ENCODE data around the gene FAM20A. TPM values are rescaled to one million over a fixed set of nuclear protein-coding genes. Genes with fewer than 3 reads are reported as not detected.
"Not testable (repeated sequence)": the region's sequence is repeated elsewhere in the genome, so short reads cannot be mapped to it uniquely, and the experiment has no call there.

Gene FAM20A
- total RNA-seq, 1 donor from 2014 or later: 0.14 TPM

DNA sequence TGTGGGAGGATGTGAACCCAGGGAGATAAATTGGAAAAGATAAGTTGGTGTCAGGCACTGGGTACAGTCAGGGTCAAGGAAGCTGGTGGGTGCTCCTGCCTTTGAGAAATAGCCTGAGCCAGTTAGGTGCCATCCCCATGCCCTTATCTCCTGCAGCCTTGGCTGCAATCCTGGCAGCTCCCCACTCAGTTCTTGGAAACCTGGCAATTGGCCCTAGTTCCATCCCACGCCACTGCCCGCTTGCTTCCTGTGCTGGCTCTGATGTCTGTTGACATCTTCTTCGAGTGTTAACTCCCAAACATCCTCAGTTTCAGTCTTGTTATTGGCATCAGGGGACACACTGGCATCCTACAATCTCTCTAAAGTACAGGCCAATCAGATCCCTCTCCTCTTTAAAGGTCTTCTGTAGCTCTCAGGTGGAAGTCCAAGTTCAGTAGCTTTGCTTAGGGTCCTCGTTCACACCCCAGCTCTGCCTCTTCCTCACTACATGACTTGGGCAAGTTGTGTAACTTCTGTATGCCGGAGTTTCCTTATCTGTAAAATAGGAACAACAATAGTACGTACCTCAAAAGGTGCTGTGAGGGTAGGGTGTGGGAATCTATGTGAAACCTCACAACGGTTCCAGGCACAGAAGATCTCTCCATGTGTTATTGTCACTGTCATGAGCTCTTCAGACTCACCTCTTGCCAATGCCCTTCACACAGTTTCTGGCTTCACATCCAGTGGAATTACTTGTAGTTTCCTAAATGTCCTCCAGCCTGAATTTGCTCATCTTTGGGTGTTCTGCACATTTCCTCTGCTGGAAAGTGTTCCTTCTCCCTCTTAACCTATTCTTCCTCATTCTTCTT is 102.5 kb downstream of the FAM20A start:
- no peak overlapping the region for H3K4me3 Mint-ChIP-seq (ENCODE audit: unreplicated experiment)
- no peak for DNase-seq (ENCODE audit: low read depth)
- TF ChIP-seq EZH2 (IDR thresholded peaks at IDR 0.05; ENCODE audit: insufficient read depth, low read length) (no peak), CTCF (IDR thresholded peaks at IDR 0.05; ENCODE audit: insufficient read depth, low read depth, low read length) (no peak)
- Histone ChIP-seq H4K20me1 (ENCODE audit: insufficient read depth, low read length) (no peaks in the 10 kb centered on the region), H3K27me3 (ENCODE audit: insufficient read depth, low read length) (peaks cover 13% of the 10 kb centered on the region), H3K4me1 (ENCODE audit: insufficient read depth, low read length) (no peaks in the 10 kb centered on the region), H3K4me2 (ENCODE audit: low read length) (no peak overlapping the region), H3K79me2 (ENCODE audit: insufficient read depth, low read length) (no peaks in the 10 kb centered on the region), H3K9ac (ENCODE audit: low read length) (no peak overlapping the region), H3K9me3 (ENCODE audit: insufficient read depth, low read depth, low read length) (no peaks in the 10 kb centered on the region), H3K27ac (ENCODE audit: low read depth, low read length) (no peak overlapping the region), H2AFZ (ENCODE audit: low read depth, low read length) (no peak overlapping the region), H3K4me3 (ENCODE audit: insufficient read depth, low read depth, low read length) (no peak overlapping the region), H3K36me3 (ENCODE audit: insufficient read depth, low read length) (no peaks in the 10 kb centered on the region)
- no peaks in the 10 kb centered on the region for H3K4me1 Mint-ChIP-seq (ENCODE audit: low read depth, unreplicated experiment)
- no peak for FAIRE-seq
- H3K27ac Mint-ChIP-seq (ENCODE audit: unreplicated experiment): no peak overlapping the region
- no peaks in the 10 kb centered on the region for H3K36me3 Mint-ChIP-seq (ENCODE audit: low read depth, unreplicated experiment)
- peaks cover 24% of the 10 kb centered on the region for H3K27me3 Mint-ChIP-seq (ENCODE audit: low read depth, unreplicated experiment)
- H3K9me3 Mint-ChIP-seq (ENCODE audit: unreplicated experiment): peaks cover 4% of the 10 kb centered on the region

DNA sequence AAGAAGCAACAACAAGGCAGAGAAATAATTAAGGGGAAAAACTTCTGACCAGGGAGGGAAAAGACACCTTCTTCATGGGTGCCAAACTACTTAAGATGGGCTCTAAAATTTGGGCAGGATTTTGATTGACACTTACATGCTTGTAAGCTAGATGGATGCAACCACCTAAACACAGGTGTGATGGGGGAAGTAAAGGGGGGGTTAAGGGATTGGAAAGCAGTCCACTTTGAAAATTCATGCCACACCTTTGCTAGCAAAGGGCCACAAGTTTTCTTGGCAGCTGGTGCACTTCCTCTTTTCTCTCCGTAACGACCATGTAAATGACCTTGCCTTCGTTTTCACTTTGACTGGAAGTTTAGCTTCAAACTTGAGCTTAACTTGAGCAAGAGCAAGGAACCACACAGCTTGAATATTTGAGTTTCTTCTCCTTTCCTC is 103.3 kb downstream of the FAM20A start:
- H3K4me3 Mint-ChIP-seq (ENCODE audit: unreplicated experiment): no peak overlapping the region
- H4K20me1 ChIP-seq (ENCODE audit: insufficient read depth, low read length): no peaks in the 10 kb centered on the region
- no peaks in the 10 kb centered on the region for H3K4me1 ChIP-seq (ENCODE audit: insufficient read depth, low read length)
- no peak overlapping the region for H3K4me3 ChIP-seq (ENCODE audit: insufficient read depth, low read depth, low read length)
- H3K9me3 Mint-ChIP-seq (ENCODE audit: unreplicated experiment): peaks cover 4% of the 10 kb centered on the region
- DNase-seq (ENCODE audit: low read depth): no peak
- no peaks in the 10 kb centered on the region for H3K4me1 Mint-ChIP-seq (ENCODE audit: low read depth, unreplicated experiment)
- no peak overlapping the region for H3K9ac ChIP-seq (ENCODE audit: low read length)
- no peak overlapping the region for H2AFZ ChIP-seq (ENCODE audit: low read depth, low read length)
- H3K27ac ChIP-seq (ENCODE audit: low read depth, low read length): no peak overlapping the region
- peaks cover 24% of the 10 kb centered on the region for H3K27me3 Mint-ChIP-seq (ENCODE audit: low read depth, unreplicated experiment)
- H3K36me3 ChIP-seq (ENCODE audit: insufficient read depth, low read length): no peaks in the 10 kb centered on the region
- no peaks in the 10 kb centered on the region for H3K36me3 Mint-ChIP-seq (ENCODE audit: low read depth, unreplicated experiment)
- H3K79me2 ChIP-seq (ENCODE audit: insufficient read depth, low read length): no peaks in the 10 kb centered on the region
- no peak for FAIRE-seq
- TF ChIP-seq EZH2 (IDR thresholded peaks at IDR 0.05; ENCODE audit: insufficient read depth, low read length): no peak
- no peak overlapping the region for H3K4me2 ChIP-seq (ENCODE audit: low read length)
- H3K27me3 ChIP-seq (ENCODE audit: insufficient read depth, low read length): peaks cover 13% of the 10 kb centered on the region
- H3K27ac Mint-ChIP-seq (ENCODE audit: unreplicated experiment): no peak overlapping the region
- no peaks in the 10 kb centered on the region for H3K9me3 ChIP-seq (ENCODE audit: insufficient read depth, low read depth, low read length)

DNA sequence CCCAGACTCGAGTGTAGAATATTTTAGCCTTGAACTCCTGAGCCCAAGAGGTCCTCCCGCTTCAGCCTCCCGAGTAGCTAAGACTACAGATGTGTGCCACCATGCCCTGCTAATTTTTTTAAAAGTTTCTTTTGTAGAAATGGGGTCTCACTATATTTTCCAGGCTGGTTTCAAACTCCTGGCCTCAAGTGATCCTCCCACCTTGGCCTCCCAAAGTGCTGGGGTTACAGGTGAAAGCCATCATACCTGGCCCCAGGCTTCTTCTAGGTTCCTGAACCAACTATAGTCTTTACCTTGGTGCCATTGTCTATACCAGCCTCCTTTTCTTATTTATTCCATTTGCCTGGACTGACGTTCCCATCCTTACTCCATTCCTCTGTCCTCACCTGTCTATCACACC is 106.1 kb downstream of the FAM20A start:
- H3K27ac Mint-ChIP-seq (ENCODE audit: unreplicated experiment): no peak overlapping the region
- peaks cover 2% of the 10 kb centered on the region for H3K36me3 Mint-ChIP-seq (ENCODE audit: low read depth, unreplicated experiment)
- Histone ChIP-seq H3K4me1 (ENCODE audit: insufficient read depth, low read length) (no peaks in the 10 kb centered on the region), H3K4me2 (ENCODE audit: low read length) (no peak overlapping the region), H3K36me3 (ENCODE audit: insufficient read depth, low read length) (no peaks in the 10 kb centered on the region), H2AFZ (ENCODE audit: low read depth, low read length) (no peak overlapping the region), H3K9ac (ENCODE audit: low read length) (no peak overlapping the region), H3K9me3 (ENCODE audit: insufficient read depth, low read depth, low read length) (no peaks in the 10 kb centered on the region), H3K79me2 (ENCODE audit: insufficient read depth, low read length) (no peaks in the 10 kb centered on the region), H3K4me3 (ENCODE audit: insufficient read depth, low read depth, low read length) (no peak overlapping the region), H3K27ac (ENCODE audit: low read depth, low read length) (no peak overlapping the region), H3K27me3 (ENCODE audit: insufficient read depth, low read length) (peaks cover 13% of the 10 kb centered on the region), H4K20me1 (ENCODE audit: insufficient read depth, low read length) (no peaks in the 10 kb centered on the region)
- H3K4me1 Mint-ChIP-seq (ENCODE audit: low read depth, unreplicated experiment): no peaks in the 10 kb centered on the region
- peaks cover 21% of the 10 kb centered on the region for H3K27me3 Mint-ChIP-seq (ENCODE audit: low read depth, unreplicated experiment)
- TF ChIP-seq EZH2 (IDR thresholded peaks at IDR 0.05; ENCODE audit: insufficient read depth, low read length): no peak
- H3K9me3 Mint-ChIP-seq (ENCODE audit: unreplicated experiment): peaks cover 4% of the 10 kb centered on the region
- FAIRE-seq (no peak), DNase-seq (ENCODE audit: low read depth) (no peak)
- H3K4me3 Mint-ChIP-seq (ENCODE audit: unreplicated experiment): no peak overlapping the region

GRCh38 chr17:68492394-68493054 is 108.6 kb downstream of the FAM20A start:
- H3K4me1 ChIP-seq (ENCODE audit: insufficient read depth, low read length); H4K20me1 ChIP-seq (ENCODE audit: insufficient read depth, low read length); H3K4me3 Mint-ChIP-seq (ENCODE audit: unreplicated experiment); H3K27me3 ChIP-seq (ENCODE audit: insufficient read depth, low read length); FAIRE-seq; H3K27ac Mint-ChIP-seq (ENCODE audit: unreplicated experiment); H3K36me3 ChIP-seq (ENCODE audit: insufficient read depth, low read length); H3K27me3 Mint-ChIP-seq (ENCODE audit: low read depth, unreplicated experiment); H3K27ac ChIP-seq (ENCODE audit: low read depth, low read length); DNase-seq (ENCODE audit: low read depth); H3K9me3 ChIP-seq (ENCODE audit: insufficient read depth, low read depth, low read length); H3K9ac ChIP-seq (ENCODE audit: low read length); H3K9me3 Mint-ChIP-seq (ENCODE audit: unreplicated experiment); H3K4me2 ChIP-seq (ENCODE audit: low read length); H3K4me3 ChIP-seq (ENCODE audit: insufficient read depth, low read depth, low read length); H3K36me3 Mint-ChIP-seq (ENCODE audit: low read depth, unreplicated experiment); H3K4me1 Mint-ChIP-seq (ENCODE audit: low read depth, unreplicated experiment); H2AFZ ChIP-seq (ENCODE audit: low read depth, low read length); H3K79me2 ChIP-seq (ENCODE audit: insufficient read depth, low read length): not testable (repeated sequence)
